Pancreas (tissue), 10 donors: Measurements from ENCODE around the gene DTNA. TPM values are rescaled to one million over a fixed set of nuclear protein-coding genes. Genes with fewer than 3 reads are reported as not detected.

Experiments used
- ATAC-seq, 4 donors: fragments of 200-7000 bp; cut with Tn5 transposase; one replicate each; pipeline versions ENCODE4 v1.8.0 to v1.9.1; 2020; ENCODE audit warnings: mild to moderate bottlenecking in 4 of 4, moderate library complexity in 4 of 4
- DNase-seq, 6 donors: peaks; one replicate each; pipeline ENCODE4 v3.0.0-alpha.2; 2020
- FAIRE-seq: peaks from 2 replicates; lab custom pipeline; 2012; peaks lifted over from hg19 to GRCh38; lab: Jason Lieb, UNC
- H3K27ac ChIP-seq, 4 donors: fragments of 200-600 bp; sonication (generic); 1 replicate in 3 of 4; 2 replicates in 1 of 4; pipeline versions ENCODE4 v1.5.0 to v1.8.0; 2020
- H3K27me3 ChIP-seq, 4 donors: fragments of 200-600 bp; one replicate each; pipeline ENCODE4 v1.8.0; 2021
- H3K36me3 ChIP-seq, 3 donors: fragments of 200-600 bp; sonication (generic) in 1 of 3; one replicate each; pipeline versions ENCODE4 v1.5.0 to v1.8.0; 2020 to 2021
- H3K4me1 ChIP-seq, 3 donors: fragments of 200-600 bp; one replicate each; pipeline ENCODE4 v1.8.0; 2021
- H3K4me3 ChIP-seq, 4 donors: fragments of 200-600 bp; sonication (generic) in 2 of 4; one replicate each; pipeline versions ENCODE4 v1.5.0 to v1.8.0; 2020 to 2021
- H3K9me3 ChIP-seq, 4 donors: fragments of 200-600 bp; one replicate each; pipeline ENCODE4 v1.8.0; 2021
- WGBS, 2 donors: extraction: QIAGEN DNeasy Blood & Tissue Kit; methylation state at CpG; one replicate each; pipeline ENCODE4 v1.1.7; 2013; 5-methylcytosine and 5-hydroxymethylcytosine counted together
- intact Hi-C, 3 donors: fragments of 100-400 bp; cut with DNase I; formaldehyde crosslinking; loops; one replicate each; pipeline versions ENCODE4 v1.11.1 to v1.14.2; 2022
- polyA plus RNA-seq, 2 donors: library from polyadenylated mRNA; stranded (reverse); fragments of 200-250 nt; gene quantifications; one replicate each; pipeline ENCODE4 v1.2.3, GENCODE V29; 2013
- total RNA-seq, 6 donors: library from RNA; stranded (reverse); fragmentation: NEBNext Ultra II Directional in 4 of 6; extraction: Animal tissue kit (Norgen Biotek cat#: 25700) in 4 of 6; gene quantifications; one replicate each; pipeline versions ENCODE4 v1.2.1 to v1.2.4, GENCODE V29; 2021 to 2023
- TF ChIP-seq, protein P1 (sequence below), 4 donors: fragments of 200-600 bp; sonication (generic) in 3 of 4; IDR thresholded peaks; one replicate each; pipeline versions ENCODE4 v1.5.0 to v1.8.0; 2021; ENCODE audit warnings: antibody characterized with exemption in 4 of 4
- donor health status: healthy with polysubstance abuse.
- donor health status: DM: no; HTN: no; CAD: no; lungs with moderate emphysema.
- donor health status: DM: no; HTN: no; CAD: no.
- donor health status: control.
- donor health status: control.
- donor health status: Bipolar disorder and iron deficiency.
- donor health status: DM: yes; HTN: yes; CAD: no.
- donor health status: DM: no; HTN: no; CAD: no.
- donor health status: DM: no; HTN: no; CAD: no.
- donor health status: DM: yes; HTN: yes; CAD: no.

The DTNA gene
- total and polyA plus RNA-seq, 8 donors = 15.3 to 37.5 (median 26.4) TPM

DNA sequence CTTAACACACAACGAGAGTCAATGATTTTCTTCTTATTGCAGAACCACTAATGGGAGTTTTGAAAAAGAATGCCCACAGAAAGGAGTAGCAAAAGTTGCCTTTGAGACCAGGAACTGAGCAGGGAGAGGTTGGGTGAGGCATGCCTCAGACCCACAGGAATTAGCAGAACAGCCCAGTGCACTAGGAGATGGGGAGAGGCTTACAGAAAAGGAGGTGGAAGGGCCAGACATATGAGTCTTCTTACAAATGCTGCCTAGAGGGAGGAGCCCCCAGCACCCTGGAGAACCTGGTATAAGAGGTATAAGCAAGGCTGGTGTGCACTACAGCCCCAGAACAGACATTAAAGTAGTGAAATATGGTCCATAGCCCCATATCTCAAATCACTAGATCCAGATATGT, 162.0 kb downstream of the DTNA start:
- TF ChIP-seq, protein P1, sequence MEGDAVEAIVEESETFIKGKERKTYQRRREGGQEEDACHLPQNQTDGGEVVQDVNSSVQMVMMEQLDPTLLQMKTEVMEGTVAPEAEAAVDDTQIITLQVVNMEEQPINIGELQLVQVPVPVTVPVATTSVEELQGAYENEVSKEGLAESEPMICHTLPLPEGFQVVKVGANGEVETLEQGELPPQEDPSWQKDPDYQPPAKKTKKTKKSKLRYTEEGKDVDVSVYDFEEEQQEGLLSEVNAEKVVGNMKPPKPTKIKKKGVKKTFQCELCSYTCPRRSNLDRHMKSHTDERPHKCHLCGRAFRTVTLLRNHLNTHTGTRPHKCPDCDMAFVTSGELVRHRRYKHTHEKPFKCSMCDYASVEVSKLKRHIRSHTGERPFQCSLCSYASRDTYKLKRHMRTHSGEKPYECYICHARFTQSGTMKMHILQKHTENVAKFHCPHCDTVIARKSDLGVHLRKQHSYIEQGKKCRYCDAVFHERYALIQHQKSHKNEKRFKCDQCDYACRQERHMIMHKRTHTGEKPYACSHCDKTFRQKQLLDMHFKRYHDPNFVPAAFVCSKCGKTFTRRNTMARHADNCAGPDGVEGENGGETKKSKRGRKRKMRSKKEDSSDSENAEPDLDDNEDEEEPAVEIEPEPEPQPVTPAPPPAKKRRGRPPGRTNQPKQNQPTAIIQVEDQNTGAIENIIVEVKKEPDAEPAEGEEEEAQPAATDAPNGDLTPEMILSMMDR (IDR thresholded peaks at IDR 0.05) = no peak
- no peaks in the 10 kb centered on the region for H3K9me3 ChIP-seq
- H3K36me3 ChIP-seq = no peaks in the 10 kb centered on the region
- ATAC-seq = no peak
- no peak for FAIRE-seq
- H3K27ac ChIP-seq = no peak overlapping the region
- intact Hi-C loops = no loop called here
- 71 to 81% methylated on average over 1 of the region's 1 CpG for WGBS, 2 donors
- H3K4me1 ChIP-seq = no peaks in the 10 kb centered on the region
- no peak overlapping the region for H3K4me3 ChIP-seq
- no peaks in the 10 kb centered on the region for H3K27me3 ChIP-seq
- no peak for DNase-seq

DNA sequence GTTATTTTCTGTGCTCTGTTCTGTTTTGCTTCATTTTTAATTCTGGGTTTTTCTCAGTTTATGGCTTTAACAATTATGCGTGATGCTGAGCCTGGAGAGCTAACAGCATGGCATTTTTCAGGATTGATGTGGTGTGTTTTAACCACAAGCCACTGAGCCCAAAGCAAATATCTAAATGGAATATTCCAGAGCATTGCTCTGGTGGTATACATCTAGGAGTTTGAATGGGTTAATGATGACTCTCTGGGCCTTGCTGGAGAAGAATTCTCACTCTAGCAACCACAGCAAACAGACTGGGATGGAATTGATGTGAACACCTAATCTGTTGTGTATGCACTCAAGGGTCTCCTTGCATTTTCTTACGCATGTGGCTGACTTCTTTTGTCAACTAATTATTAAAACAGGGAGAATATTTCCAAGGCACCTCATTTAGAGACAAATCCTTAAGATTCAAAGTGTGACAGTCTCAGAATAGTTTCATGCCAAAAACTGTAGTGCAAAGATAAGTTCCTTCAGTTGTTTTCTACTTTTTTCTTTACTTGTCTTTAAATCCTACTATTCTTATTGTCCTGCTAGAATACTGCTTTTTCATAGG, 164.0 kb downstream of the DTNA start:
- TF ChIP-seq, protein P1 (IDR thresholded peaks at IDR 0.05) = no peak
- FAIRE-seq (no peak), ATAC-seq (no peak), DNase-seq (no peak)
- Histone ChIP-seq H3K4me1 (no peaks in the 10 kb centered on the region), H3K4me3 (no peak overlapping the region), H3K27me3 (no peaks in the 10 kb centered on the region), H3K27ac (no peak overlapping the region), H3K36me3 (peaks cover 0 to 3% (median 0%) of the 10 kb centered on the region in 3 donors), H3K9me3 (no peaks in the 10 kb centered on the region)
- intact Hi-C loops = no loop called here
- 94% methylated on average over 2 of the region's 2 CpGs for WGBS, 2 donors

DNA sequence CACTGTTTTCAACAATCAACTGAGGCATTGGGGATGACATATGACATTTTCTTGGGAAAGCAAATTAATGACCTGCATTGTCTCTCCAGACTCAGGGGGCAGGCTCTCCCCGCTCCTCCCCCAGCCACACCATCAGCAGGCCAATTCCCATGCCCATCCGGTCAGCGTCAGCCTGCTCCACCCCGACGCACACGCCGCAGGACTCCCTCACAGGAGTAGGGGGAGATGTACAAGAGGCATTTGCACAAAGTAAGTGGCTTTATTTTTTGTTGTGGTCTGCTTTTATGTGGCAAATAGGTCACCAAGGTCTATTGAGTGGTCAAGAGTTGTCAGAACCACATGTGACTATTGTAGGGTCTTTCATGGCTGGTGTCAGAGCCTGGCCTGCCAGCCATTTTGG, 165.1 kb downstream of the DTNA start:
- no peak for FAIRE-seq

DNA sequence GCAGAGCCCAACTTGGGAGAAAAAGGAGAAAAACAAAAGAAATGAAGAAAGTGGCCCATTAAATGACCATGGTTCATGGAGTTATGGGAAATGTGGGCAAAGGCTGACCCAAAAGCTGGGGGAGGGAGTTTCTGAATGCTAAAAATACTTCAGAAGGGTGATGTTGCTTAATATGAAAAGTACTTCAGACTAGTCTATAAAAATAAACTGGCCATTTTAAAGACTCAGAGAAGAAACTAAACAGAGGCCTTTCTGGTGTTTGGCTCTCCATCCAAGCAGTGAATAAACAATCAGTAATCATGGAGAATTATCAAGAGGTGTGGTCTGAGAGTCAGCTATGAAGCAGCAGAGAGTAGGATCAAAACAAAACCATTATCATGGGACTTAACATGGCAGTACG, 170.3 kb downstream of the DTNA start:
- peaks cover 0 to 28% (median 0%) of the 10 kb centered on the region in 3 donors for H3K36me3 ChIP-seq

More for the DNA sequence above, 165.1 kb downstream of the DTNA start:
- 96 to 97% methylated on average over 7 of the region's 7 CpGs for WGBS, 2 donors
- H3K4me1 ChIP-seq = no peaks in the 10 kb centered on the region
- no peaks in the 10 kb centered on the region for H3K9me3 ChIP-seq
- TF ChIP-seq, protein P1 (IDR thresholded peaks at IDR 0.05) = no peak
- H3K36me3 ChIP-seq = peaks cover 0 to 10% (median 0%) of the 10 kb centered on the region in 3 donors
- ATAC-seq (no peak), DNase-seq (no peak)
- intact Hi-C loops = no loop called here
- H3K4me3 ChIP-seq = no peak overlapping the region
- H3K27me3 ChIP-seq = no peaks in the 10 kb centered on the region
- no peak overlapping the region for H3K27ac ChIP-seq

More for the DNA sequence above, 170.3 kb downstream of the DTNA start:
- Histone ChIP-seq H3K27me3 (no peaks in the 10 kb centered on the region), H3K27ac (no peak overlapping the region), H3K9me3 (no peaks in the 10 kb centered on the region), H3K4me1 (no peaks in the 10 kb centered on the region), H3K4me3 (no peak overlapping the region)
- 91 to 100% methylated on average over 1 of the region's 1 CpG for WGBS, 2 donors
- DNase-seq (no peak), ATAC-seq (no peak), FAIRE-seq (no peak)
- intact Hi-C loops = no loop called here
- TF ChIP-seq, protein P1 (IDR thresholded peaks at IDR 0.05) = no peak
